ENCODE data around the gene FLOT1.

The FLOT1 gene, protein sequence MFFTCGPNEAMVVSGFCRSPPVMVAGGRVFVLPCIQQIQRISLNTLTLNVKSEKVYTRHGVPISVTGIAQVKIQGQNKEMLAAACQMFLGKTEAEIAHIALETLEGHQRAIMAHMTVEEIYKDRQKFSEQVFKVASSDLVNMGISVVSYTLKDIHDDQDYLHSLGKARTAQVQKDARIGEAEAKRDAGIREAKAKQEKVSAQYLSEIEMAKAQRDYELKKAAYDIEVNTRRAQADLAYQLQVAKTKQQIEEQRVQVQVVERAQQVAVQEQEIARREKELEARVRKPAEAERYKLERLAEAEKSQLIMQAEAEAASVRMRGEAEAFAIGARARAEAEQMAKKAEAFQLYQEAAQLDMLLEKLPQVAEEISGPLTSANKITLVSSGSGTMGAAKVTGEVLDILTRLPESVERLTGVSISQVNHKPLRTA

GRCh38 chr6:30742316-30743098 is at the start of gene FLOT1:
Gene FLOT1 (minus strand): TSS chr6:30742687. CDS start chr6:30742189, 498 bp downstream.
- peak; percentile 92 for DNase-seq

DNA sequence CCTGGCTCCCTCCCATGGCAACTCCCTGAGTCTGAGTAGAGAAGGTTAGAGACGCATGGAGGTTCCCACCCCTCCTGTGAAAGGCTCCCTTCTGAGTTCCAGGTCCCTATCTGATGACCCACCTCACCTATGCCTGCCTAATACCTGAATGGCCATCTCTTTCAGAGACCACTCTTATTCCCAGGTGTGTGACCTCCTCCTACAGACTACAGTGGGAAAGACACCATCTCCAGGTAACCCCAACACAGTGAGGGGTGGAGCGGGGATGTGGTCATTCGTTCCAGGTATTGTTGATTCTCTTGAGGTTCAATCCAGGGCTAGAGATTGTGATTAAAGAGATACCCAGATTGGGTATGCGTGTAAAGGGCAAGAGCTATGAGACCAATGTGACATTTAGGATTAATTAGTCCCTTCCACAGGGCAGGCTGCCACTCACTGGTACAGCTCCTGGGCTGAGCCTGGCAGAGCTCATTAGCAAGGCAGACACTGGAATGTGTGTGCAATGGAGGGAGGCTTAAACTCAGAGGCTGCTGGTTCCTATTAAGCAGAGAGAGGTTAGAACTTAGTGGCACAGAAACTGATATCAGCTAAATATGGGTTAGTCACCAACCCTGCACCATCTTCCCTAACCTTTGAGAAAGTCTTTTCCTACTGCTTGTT is 48.4 kb upstream of the FLOT1 start:
- no peak for DNase-seq

DNA sequence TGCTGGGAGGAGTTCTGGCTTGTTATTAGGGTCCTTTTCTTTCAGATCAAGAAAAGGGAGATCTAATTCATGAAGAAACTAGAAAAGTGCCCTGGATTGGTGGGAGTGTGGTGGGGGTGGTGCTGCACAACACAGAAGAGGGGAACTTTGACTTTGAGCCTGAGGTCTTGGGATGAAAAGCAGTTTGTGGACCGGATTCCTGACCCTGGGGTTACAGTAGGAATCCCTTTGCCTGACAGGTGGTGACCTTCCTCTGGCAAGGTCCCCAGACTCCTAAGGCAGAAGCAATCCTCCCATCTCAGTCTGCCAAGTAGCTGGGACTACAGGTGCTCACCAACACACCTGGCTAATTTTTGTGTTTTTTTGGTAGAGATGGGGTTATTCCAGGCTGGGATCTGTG is 47.1 kb upstream of the FLOT1 start:
- no peak for DNase-seq

GRCh38 chr6:30787954-30788353 is 45.5 kb upstream of the FLOT1 start:
- DNase-seq = no peak

DNA sequence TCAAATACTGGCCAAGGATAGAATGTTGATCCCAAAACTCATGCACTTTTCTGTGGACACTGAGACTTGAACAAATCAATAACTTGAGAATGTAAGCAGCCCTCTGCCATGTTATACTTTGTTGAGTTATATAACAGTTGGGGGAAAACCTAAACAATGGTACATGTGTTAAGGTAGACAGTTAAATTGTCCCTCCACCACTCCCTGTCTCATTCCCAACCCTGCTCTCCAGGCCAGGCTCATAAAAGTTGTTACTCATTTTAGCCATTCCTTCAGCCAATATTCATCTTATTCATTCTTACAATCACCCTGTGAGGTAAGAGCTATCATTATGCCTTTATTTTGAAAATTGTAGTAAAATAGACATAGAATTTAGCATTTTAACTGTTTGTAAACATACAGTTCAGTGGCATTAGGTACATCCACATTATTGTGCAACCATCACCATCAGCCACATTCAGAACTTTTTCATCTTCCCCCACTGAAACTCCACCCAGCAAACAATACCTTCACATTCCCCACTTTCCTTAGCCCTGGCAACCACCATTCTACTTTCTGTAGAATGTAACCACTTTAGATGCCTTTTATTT is 40.0 kb upstream of the FLOT1 start:
- no peak for DNase-seq

DNA sequence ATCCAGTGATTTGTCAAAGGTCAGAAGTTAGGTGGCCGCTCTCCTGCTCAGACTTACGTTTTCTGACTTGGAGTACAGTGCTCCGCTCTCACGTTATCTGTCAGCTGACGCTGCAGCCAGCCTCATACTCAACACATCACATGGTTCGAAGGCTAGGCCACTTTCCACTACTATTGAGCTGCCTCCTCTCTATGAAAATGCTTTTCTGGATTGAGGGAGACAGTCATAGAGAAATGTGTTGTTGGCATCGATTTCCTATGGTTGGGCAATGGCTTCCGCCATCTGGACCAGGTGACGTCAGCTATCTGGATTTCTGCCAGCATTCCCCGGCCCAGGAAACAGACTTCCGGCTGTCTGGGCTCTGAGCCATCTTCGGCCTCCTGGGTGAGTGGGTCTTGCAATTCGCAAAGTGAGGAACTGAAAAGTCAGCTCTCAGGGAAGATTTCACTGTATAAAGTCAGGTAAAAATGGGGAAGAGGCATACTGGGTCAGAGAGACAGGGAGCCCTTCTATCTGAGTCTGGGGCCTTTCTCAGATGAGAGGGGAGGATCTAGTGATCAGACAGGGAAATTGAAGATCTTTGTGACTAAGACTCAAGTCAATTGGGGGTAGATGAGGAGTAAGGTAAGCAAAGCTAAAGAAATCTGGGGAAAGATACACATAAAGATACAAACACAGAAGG is 39.4 kb upstream of the FLOT1 start:
- DNase-seq = no peak

DNA sequence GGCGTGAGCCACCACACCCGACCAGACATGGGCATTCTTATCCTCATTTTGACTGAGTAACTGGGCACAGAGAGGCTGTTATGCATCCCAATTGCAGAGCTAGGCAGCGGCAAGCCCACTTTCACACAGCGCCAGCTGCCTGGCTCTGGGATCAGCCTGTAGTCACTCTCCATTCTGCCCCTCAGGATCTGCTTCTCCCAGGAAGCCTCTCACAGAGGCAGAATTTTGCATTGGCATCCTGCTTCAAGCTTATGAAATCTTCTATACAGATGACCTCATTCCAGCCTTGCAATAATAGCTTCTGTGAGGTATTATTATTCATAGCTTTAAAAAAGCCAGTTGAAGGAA is 38.9 kb upstream of the FLOT1 start:
- no peak for DNase-seq

DNA sequence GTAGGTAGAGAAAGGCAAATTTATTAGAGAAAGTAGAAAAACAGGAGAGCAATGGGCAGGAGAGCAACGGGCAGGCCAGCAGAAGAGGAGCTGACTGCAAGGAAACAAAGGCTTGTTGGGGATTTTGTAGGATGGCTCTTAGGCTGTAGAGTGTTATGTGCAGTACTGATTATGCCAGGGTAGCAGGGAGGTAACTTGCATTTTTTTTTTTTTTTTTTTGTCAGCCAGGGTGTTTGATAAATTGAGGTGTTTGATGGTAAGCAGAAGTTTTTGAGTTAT is 38.1 kb upstream of the FLOT1 start:
- DNase-seq = no peak

DNA sequence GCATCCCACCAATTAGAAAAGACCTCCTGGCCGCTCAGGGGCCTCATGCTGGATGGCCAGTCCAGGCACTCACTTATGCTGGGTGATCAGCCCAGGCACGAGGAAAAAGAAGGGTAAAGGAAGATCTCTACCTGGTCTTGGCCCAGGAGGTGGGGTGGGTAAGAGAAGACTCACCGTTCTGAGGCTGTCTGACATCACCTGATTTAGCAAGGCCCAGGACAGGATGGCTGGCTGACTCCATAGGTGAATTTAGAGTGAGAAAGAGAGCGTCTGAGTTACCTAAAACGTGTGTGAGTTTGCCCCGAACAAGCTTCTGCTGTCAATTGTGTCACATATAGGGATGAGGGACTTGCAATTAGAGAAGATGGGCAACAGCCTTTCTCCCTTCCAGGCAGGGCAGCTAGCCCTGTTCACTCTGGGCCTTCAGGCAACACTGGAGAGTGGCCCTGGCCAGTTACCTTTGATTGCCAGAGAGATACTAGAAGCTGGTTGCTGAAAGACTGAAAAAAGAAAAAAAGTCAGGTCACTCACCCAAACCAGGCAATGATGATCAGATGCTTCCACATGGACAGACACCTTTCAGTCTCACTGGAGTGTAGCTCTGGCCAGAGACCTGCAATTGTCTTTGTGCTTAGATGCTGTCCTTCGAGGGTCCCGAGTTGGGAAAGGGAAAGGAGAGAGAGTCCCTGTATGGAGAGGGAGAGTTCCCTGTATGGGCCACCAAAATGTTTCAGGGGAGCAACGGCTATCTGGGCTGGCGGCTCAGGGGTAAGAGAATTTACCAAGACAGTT is 37.6 kb upstream of the FLOT1 start:
- DNase-seq = no peak

GRCh38 chr6:30778001-30778635 is 35.6 kb upstream of the FLOT1 start:
- no peak for DNase-seq

- no peak for DNase-seq
Measured at GRCh38 chr6:30777155-30777485, 34.6 kb upstream of the FLOT1 start.

- no peak for DNase-seq
Measured at GRCh38 chr6:30776390-30777154, 34.1 kb upstream of the FLOT1 start.

- DNase-seq = no peak
Measured at GRCh38 chr6:30775104-30775503, 32.6 kb upstream of the FLOT1 start.

DNA sequence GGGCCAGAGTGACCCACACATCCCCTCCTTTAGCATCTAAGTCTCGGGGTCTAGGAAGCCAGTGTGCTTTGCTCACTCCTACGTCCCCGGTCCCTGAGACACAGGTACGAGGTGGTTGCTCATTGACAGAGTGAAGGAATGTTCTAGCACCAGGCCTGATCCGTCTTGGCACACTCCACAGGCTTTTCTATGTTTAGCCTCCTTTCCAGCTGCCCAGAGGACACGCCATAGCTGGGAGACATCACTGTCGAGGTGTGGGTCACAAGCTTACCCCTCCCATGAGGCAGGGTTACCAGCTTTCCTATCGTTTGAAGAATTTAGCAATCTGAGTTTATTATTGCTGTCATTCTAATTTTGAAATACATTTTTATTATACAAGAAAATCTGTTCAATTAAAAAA is 32.2 kb upstream of the FLOT1 start:
- DNase-seq = no peak

GRCh38 chr6:30770592-30770991 is 28.1 kb upstream of the FLOT1 start:
- DNase-seq = no peak

DNA sequence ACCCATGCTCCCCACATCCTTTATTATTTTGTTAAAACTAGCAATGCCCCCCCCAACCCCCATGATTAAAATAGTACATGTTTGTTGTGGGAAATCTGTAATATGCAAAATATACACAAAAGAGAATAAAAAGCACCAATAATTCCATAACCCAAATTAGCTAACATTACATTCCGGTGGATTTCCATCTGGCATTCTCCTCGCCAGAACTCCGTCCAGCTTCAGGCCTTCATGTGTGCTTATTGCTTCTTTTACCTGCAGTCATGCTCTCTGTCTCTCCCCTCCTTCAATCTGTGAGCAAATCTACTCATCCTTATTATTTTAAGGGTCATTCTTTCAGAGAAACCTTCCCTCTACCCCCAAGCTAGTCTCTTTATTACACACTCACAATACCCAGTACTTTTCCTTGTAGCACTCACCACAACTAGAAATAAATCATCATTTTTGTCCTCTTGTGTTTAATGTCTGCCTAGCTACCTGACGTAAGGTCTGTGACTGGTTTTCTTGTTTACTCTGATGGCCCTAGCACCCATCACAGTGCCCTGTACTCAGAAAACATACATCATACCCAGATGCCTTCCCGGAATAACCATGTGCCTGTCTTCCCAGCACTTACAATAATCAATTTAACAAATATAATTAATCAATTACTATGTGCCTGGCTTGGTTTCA is 27.5 kb upstream of the FLOT1 start:
- no peak for DNase-seq

DNA sequence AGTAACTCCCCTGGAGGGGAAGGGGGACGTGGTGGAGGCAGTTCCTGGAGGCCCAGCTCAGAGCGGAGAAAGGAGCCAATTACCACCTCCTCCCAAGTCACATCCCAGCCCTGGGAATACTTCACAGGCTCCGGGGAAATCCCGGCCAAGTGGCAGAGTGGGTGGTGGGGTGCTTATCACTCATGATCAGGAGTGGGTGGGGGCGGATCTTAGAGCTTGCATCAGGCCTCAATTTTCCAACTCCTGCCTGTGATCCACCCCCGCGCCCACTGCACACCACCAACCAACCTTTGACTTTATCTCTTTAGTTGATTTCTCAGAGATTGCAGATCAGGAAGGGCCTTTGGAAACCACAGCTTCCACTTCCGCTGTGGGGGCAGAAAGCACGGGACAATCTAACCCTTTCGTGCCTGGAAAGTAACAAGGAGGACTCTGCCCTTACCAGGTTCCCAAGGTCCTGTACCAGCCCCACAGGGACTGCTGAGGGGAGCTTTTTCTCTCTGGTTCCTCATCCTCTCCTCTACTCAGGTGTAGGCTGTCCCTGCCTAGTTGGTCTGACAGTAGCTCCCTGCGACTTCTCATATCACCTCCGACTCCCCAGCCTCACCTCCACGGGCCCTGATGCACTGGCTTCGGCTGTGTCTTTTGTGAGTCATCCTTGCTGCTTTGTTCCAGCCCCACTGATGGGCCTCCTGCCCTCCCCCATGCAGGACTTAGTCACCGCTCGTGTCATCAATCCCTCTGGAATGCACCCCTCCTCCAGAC is 26.8 kb upstream of the FLOT1 start:
- peak; percentile 84 for DNase-seq

DNA sequence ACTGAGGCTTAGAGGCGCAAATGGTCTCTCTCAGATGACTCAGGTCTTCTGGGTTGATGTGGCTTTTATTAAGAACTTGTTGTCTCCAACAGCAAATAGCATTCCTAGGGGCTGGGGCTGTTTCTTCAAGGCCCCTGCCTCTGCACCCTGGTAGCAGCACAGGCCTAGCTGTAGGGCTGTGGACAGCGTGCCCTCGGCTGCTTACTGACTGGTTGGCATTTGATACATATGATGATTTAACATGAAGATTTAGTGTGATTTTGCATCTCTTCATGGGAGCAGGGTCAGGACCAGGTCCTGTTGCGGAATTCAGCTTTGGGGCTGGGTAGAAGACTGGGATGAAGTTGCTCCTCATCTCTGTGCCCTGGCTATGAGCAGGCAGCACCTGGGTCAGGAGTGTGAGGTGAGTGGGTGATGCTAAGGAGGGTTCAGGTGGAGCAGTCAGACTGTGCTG is 26.2 kb upstream of the FLOT1 start:
- no peak for DNase-seq

DNA sequence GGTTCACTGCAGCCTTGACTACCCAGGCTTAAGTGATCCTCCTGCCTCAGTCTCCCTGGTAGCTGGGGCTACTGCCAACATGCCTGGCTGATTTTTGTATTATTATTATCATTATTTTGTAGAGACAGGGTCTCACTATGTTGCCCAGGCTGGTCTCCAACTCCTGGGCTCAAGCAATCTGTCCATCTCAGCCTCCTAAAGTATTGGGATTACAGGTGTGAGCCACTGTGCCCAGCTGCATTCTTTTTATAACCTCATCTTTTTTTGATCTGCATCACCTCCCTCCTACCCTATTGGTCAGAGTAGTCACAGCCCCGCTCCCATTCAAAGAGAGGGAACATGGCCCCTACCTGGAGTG is 25.4 kb upstream of the FLOT1 start:
- no peak for DNase-seq
